ENCODE results near the gene ARAP1.

- no peak for TF ChIP-seq CTCF (IDR thresholded peaks at IDR 0.05 in 8 of 11, conservative IDR thresholded peaks at IDR 0.05 in 3 of 11)
- TF ChIP-seq POLR2AphosphoS5 (IDR thresholded peaks at IDR 0.05), result no peak
- TF ChIP-seq POLR2A (IDR thresholded peaks at IDR 0.05), result no peak
These were observed 115.0 kb downstream of the ARAP1 start for GRCh38 chr11:72637198-72637597.

Measured in spleen (tissue), 7 donors.